ENCODE measurements around the gene TPP1. TPM values are rescaled to one million over a fixed set of nuclear protein-coding genes. Genes with fewer than 3 reads are reported as not detected.

The TPP1 gene
- 10 to 100 TPM; 27.2 to 71.4 (median 38.2) TPM for total RNA-seq

DNA sequence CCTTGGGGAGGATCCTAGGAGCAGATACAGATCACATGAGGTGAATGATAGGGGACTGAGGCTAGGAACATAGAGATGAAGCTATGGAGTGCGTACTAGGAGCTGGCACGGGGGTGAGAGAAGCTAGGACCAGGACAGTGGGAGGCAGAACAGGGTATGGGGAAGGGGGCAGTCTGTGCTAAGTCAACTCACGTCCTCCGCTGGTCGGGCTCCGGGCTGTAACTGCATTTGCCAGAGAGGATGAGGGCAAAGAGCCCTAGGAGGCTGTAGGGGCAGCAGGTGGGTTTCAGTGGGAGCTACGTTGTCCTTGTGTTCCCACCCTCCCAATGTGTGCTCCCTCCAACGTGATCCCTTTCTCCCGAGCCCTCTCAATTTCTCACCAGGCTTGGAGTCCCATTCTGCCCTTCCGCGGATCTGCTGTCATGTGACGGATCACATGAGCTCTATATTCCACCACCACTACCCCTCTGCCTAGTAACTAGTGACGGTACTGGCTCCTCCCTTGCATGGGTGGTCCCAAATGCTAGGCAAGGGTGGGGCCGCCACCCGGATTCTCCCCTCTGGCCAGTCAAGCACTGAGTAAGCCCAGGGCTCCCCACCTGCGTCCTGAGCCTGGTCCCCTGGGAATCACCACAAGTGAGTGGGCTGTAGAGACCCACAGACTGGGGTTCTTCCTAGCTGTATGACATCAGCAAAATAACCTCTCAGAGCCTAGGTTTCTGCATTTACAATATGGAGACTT is at the start of gene TPP1:
TPP1 (minus strand) TSS at position 419 of the 742 bp plus-strand sequence; CDS start at position 397, 22 bp downstream.
- intact Hi-C loops (cut with DNase I; ENCODE audit: low total_unique reads), result no loop called here

DNA sequence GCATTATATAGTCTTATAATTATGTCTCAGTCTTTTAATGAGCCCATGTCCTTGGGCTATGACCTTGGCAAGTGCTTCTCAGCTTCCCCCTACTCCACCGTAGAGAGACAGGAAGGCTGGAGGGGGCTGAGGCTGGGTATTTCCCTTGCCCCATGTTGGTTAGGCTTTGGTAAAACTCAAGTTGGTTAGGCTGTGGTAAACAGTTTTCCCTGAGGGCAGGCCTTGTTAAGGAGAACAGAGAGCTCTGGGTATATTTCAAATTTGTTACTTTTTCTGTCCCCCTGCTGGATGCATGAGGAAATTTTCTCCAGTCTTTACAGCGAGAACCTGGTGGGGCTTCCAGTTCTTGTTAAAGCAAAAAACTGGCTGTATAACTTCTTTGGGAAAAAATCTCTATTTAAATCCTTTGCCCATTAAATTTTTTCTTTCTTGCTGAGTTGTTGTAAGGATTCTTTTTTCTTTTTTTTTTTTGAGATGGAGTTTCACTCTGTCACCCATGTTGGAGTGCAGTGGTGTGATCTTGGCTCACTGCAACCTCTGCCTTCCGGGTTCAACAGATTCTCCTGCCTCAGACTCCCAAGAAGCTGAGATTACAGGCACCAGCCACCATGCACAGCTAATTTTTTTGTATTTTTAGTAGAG is 48.6 kb upstream of the TPP1 start:
- TF ChIP-seq POLR2A (IDR thresholded peaks at IDR 0.05), result no peak
- TF ChIP-seq, protein P1, sequence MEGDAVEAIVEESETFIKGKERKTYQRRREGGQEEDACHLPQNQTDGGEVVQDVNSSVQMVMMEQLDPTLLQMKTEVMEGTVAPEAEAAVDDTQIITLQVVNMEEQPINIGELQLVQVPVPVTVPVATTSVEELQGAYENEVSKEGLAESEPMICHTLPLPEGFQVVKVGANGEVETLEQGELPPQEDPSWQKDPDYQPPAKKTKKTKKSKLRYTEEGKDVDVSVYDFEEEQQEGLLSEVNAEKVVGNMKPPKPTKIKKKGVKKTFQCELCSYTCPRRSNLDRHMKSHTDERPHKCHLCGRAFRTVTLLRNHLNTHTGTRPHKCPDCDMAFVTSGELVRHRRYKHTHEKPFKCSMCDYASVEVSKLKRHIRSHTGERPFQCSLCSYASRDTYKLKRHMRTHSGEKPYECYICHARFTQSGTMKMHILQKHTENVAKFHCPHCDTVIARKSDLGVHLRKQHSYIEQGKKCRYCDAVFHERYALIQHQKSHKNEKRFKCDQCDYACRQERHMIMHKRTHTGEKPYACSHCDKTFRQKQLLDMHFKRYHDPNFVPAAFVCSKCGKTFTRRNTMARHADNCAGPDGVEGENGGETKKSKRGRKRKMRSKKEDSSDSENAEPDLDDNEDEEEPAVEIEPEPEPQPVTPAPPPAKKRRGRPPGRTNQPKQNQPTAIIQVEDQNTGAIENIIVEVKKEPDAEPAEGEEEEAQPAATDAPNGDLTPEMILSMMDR (IDR thresholded peaks at IDR 0.05), result peak; percentile 24 to 55 (median 36)
- TF ChIP-seq POLR2AphosphoS5 (IDR thresholded peaks at IDR 0.05), result no peak
- H3K36me3 ChIP-seq, result no peaks in the 10 kb centered on the region
- intact Hi-C loops (cut with DNase I; ENCODE audit: low total_unique reads), result no loop called here
- no peaks in the 10 kb centered on the region for H3K4me1 ChIP-seq
- no peak for DNase-seq (ENCODE audit: low spot score in 2 of 2)
- H3K4me3 ChIP-seq, result no peak overlapping the region
- H3K27me3 ChIP-seq, result no peaks in the 10 kb centered on the region
- H3K27ac ChIP-seq, result no peak overlapping the region
- H3K9me3 ChIP-seq, result no peaks in the 10 kb centered on the region

More for the DNA sequence above, at the start of gene TPP1:
- H3K27me3 ChIP-seq, result no peaks in the 10 kb centered on the region
- H3K4me3 ChIP-seq, result peak within 1 kb of the TSS; percentile 71 to 79 (median 78)
- H3K27ac ChIP-seq, result peak within 1 kb of the TSS; percentile 89 to 91
- no peaks in the 10 kb centered on the region for H3K4me1 ChIP-seq
- H3K9me3 ChIP-seq, result no peaks in the 10 kb centered on the region
- TF ChIP-seq POLR2AphosphoS5 (IDR thresholded peaks at IDR 0.05) (peak; percentile 86 to 97 (median 87)), POLR2A (IDR thresholded peaks at IDR 0.05) (peak; percentile 72)
- TF ChIP-seq, protein P1 (IDR thresholded peaks at IDR 0.05), result no peak
- H3K36me3 ChIP-seq, result no peaks in the 10 kb centered on the region
- peak; percentile 89 to 94 for DNase-seq (ENCODE audit: low spot score in 2 of 2)

DNA sequence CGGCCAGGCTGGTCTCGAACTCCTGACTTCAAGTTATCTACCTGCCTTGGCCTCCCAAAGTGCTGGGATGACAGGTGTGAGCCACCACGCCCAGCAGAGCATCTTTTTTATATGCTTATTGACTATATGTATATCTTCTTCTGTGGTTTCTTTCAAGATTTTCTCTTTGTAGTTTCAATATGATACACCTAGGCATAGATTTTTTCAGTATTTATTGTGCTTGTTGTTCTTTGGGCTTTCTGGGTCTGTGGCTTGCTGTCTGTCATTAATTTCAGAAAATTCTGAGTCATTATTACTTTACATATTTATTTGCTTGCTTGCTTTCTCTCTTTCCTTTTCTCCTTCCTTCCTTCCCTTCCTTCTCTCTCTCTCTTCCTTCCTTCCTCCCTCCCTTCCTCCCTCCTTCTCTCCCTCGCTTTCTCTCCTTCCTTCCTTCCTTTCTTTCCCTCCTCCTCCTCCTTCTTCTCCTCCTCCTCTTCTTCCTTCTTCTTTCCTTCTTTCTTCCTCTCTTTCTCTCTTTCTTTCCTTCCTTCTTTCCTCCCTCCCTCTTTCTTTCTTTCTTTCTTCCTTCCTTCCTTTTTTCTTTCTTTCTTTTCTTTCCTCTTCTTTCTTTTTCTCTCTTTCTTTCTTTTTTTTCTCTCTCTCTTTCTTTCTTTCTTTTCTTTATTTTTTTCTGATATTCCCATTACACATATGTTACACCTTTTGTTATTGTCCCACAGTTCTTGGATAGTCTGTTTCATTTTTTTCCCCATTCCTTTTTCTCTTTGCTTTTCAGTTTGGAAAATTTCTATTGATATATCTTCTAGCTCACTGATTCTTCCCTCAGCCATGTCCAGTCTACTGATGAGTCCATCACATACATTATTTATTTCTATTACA is 47.3 kb upstream of the TPP1 start:
- DNase-seq (ENCODE audit: low spot score in 2 of 2), result no peak
- Histone ChIP-seq H3K27ac (no peak overlapping the region), H3K4me3 (no peak overlapping the region), H3K27me3 (no peaks in the 10 kb centered on the region), H3K36me3 (no peaks in the 10 kb centered on the region), H3K4me1 (no peaks in the 10 kb centered on the region), H3K9me3 (no peaks in the 10 kb centered on the region)
- intact Hi-C loops (cut with DNase I; ENCODE audit: low total_unique reads), result no loop called here
- TF ChIP-seq, protein P1 (IDR thresholded peaks at IDR 0.05), result no peak

DNA sequence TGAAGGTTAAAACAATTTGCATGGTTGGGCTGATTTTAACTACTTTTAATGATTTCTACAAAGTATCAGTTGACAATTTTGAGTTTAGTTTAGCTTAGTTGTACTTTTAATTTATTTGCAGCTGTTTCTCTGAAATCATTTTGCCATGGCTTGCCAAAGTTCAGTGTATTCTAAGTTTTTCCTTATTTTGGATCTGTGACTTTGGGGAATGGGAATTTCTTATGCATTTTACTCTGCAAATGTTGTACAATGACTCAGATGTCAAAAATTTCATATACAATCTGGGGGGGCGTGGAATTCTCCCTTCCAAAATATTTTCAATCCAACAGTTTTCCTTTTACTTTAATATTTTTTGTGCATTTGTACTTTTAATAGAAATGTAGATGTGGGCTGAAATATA is 45.3 kb upstream of the TPP1 start:
- TF ChIP-seq, protein P1 (IDR thresholded peaks at IDR 0.05), result no peak
- TF ChIP-seq POLR2AphosphoS5 (IDR thresholded peaks at IDR 0.05), result no peak
- TF ChIP-seq POLR2A (IDR thresholded peaks at IDR 0.05), result no peak
- Histone ChIP-seq H3K36me3 (no peaks in the 10 kb centered on the region), H3K4me3 (no peak overlapping the region), H3K27me3 (no peaks in the 10 kb centered on the region), H3K27ac (no peak overlapping the region), H3K4me1 (no peaks in the 10 kb centered on the region), H3K9me3 (no peaks in the 10 kb centered on the region)
- intact Hi-C loops (cut with DNase I; ENCODE audit: low total_unique reads), result no loop called here
- DNase-seq (ENCODE audit: low spot score in 2 of 2), result no peak

Measured in breast epithelium (tissue), 4 donors.